Measurements from ENCODE around the gene COL18A1. TPM values are rescaled to one million over a fixed set of nuclear protein-coding genes. Genes with fewer than 3 reads are reported as not detected.

Gene COL18A1
- polyA plus RNA-seq, 1 of the 3 experiments (the other 2 are of a cell fraction): 118 TPM

DNA sequence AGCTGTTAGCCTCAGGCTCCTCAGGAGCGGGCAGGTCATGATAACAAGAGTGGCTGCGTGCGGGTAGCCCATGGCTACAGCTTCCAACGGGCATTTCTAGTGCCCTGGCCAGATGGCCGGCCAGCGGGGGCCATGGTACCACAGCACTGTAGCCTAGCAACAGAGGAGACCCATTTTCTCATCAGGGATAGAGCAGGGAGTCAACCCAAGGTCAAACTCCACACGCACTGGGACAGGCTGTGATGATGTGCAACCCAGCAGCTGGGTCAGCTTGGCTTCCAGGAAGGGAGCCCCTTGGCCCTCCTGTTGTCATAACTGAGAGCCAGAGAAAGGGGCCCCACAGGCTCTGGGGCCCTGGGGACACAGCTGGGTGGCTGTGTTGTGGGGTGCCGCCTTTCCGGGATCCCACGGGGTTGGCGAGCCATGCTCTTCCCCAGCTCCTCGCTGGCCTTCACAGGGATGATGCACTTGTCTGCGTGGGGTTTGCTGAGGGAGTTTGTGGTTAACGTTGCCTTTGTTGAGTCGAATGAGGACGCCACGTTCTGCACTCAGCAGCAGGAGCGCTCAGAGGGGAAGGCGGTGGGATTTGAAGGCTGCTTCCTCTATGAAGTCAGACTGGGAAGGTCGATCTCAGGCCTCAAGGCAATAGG is 46.3 kb downstream of the COL18A1 start:
- H2AFZ ChIP-seq (ENCODE audit: low read depth): no peak overlapping the region
- ChIA-PET POLR2A (no interaction called here), CTCF (interaction anchor here (0.6 to 1.7 kb wide), 7 partner anchors 9 to 314 kb away, joined by 3 to 6 read pairs (median 4); no protein-coding TSS in a partner anchor)
- no peak for DNase-seq
- H3F3A ChIP-seq (replicated peaks; ENCODE audit: insufficient read depth): peaks cover 18% of the 10 kb centered on the region
- no peaks in the 10 kb centered on the region for H3K9me2 ChIP-seq
- H3K79me2 ChIP-seq (ENCODE audit: insufficient read depth): peaks cover 73% of the 10 kb centered on the region
- no peak overlapping the region for H3K9ac ChIP-seq
- H3K27me3 ChIP-seq (ENCODE audit: insufficient read depth): no peaks in the 10 kb centered on the region
- no peak overlapping the region for H3K4me2 ChIP-seq
- 91% methylated on average over 17 of the region's 20 CpGs for WGBS (ENCODE audit: low lambda C conversion rate)
- TF ChIP-seq SIN3A (IDR thresholded peaks at IDR 0.05; ENCODE audit: borderline replicate concordance, low read depth, low read length) (no peak), RAD21 (IDR thresholded peaks at IDR 0.05; ENCODE audit: low read length) (no peak), EP300 (IDR thresholded peaks at IDR 0.05; ENCODE audit: borderline replicate concordance in 1 of 2, low read depth in 1 of 2, low read length in 1 of 2) (no peak), JUND (IDR thresholded peaks at IDR 0.05) (no peak), RFX5 (IDR thresholded peaks at IDR 0.05; ENCODE audit: low read length) (no peak), CHD2 (IDR thresholded peaks at IDR 0.05; ENCODE audit: low read length, partially characterized antibody) (no peak), GATA2 (CRISPR knock-in tag; IDR thresholded peaks at IDR 0.05) (no peak), TCF12 (IDR thresholded peaks at IDR 0.05) (no peak), TEAD4 (IDR thresholded peaks at IDR 0.05; ENCODE audit: borderline replicate concordance, insufficient read depth) (no peak), YY1 (IDR thresholded peaks at IDR 0.05; ENCODE audit: low read depth) (no peak), REST (IDR thresholded peaks at IDR 0.05; ENCODE audit: low read depth, low read length) (no peak), FOXM1 (IDR thresholded peaks at IDR 0.05; ENCODE audit: low read depth) (no peak), MEF2A (IDR thresholded peaks at IDR 0.05; ENCODE audit: borderline replicate concordance, low read depth) (no peak)
- no peak overlapping the region for H3K4me3 ChIP-seq (ENCODE audit: low read depth in 2 of 2, low read length in 1 of 2)
- H3K27ac ChIP-seq (ENCODE audit: low read depth in 2 of 2, low read length in 1 of 2): no peak overlapping the region
- H3K9me3 ChIP-seq: no peaks in the 10 kb centered on the region
- H3K36me3 ChIP-seq (replicated peaks in 1 of 2; ENCODE audit: control insufficient read depth in 1 of 2, insufficient read depth in 2 of 2, low read length in 1 of 2): peaks cover 3 to 9% of the 10 kb centered on the region in 2 experiments
- H4K20me1 ChIP-seq (ENCODE audit: insufficient read depth): peaks cover 77% of the 10 kb centered on the region
- H3K4me1 ChIP-seq (ENCODE audit: control insufficient read depth in 1 of 2, insufficient read depth in 2 of 2, low read depth in 1 of 2, low read length in 1 of 2): peaks cover 0 to 17% of the 10 kb centered on the region in 2 experiments; a peak in 1 of 4 replicates

- peaks cover 82% of the 10 kb centered on the region for H4K20me1 ChIP-seq (ENCODE audit: insufficient read depth)
- no peaks in the 10 kb centered on the region for H3K9me2 ChIP-seq
- H3K4me2 ChIP-seq: no peak overlapping the region
- H3K27ac ChIP-seq (ENCODE audit: low read depth in 2 of 2, low read length in 1 of 2): no peak overlapping the region
- no peak overlapping the region for H2AFZ ChIP-seq (ENCODE audit: low read depth)
- peaks cover 18% of the 10 kb centered on the region for H3F3A ChIP-seq (replicated peaks; ENCODE audit: insufficient read depth)
- POLR2A ChIA-PET: no interaction called here
- no peaks in the 10 kb centered on the region for H3K9me3 ChIP-seq
- no peak overlapping the region for H3K9ac ChIP-seq
- 92% methylated on average over 6 of the region's 12 CpGs for whole genome bisulfite sequencing (ENCODE audit: low lambda C conversion rate)
- H3K27me3 ChIP-seq (ENCODE audit: insufficient read depth): no peaks in the 10 kb centered on the region
- CTCF ChIA-PET: interaction anchor here (1.2 to 1.7 kb wide), 5 partner anchors 12 to 314 kb away, joined by 3 to 6 read pairs (median 5); no protein-coding TSS in a partner anchor
- H3K79me2 ChIP-seq (ENCODE audit: insufficient read depth): peaks cover 73% of the 10 kb centered on the region
- H3K36me3 ChIP-seq (replicated peaks in 1 of 2; ENCODE audit: control insufficient read depth in 1 of 2, insufficient read depth in 2 of 2, low read length in 1 of 2): peaks cover 6% of the 10 kb centered on the region in 2 experiments
- DNase-seq: no peak
- H3K4me1 ChIP-seq (ENCODE audit: control insufficient read depth in 1 of 2, insufficient read depth in 2 of 2, low read depth in 1 of 2, low read length in 1 of 2): peaks cover 0 to 17% of the 10 kb centered on the region in 2 experiments; a peak in 1 of 4 replicates
- H3K4me3 ChIP-seq (ENCODE audit: low read depth in 2 of 2, low read length in 1 of 2): no peak overlapping the region
- TF ChIP-seq RCOR1 (IDR thresholded peaks at IDR 0.05; ENCODE audit: low read length) (no peak), RFX5 (IDR thresholded peaks at IDR 0.05; ENCODE audit: low read length) (no peak), MXI1 (IDR thresholded peaks at IDR 0.05; ENCODE audit: low read depth, low read length) (no peak), RXRA (IDR thresholded peaks at IDR 0.05; ENCODE audit: borderline replicate concordance, low read depth) (no peak), JUND (IDR thresholded peaks at IDR 0.05) (no peak), TEAD4 (IDR thresholded peaks at IDR 0.05; ENCODE audit: borderline replicate concordance, insufficient read depth) (no peak), MEF2A (IDR thresholded peaks at IDR 0.05; ENCODE audit: borderline replicate concordance, low read depth) (no peak), GATA2 (CRISPR knock-in tag; IDR thresholded peaks at IDR 0.05) (no peak), TCF12 (IDR thresholded peaks at IDR 0.05) (no peak)
- TF ChIP-seq, protein P1, sequence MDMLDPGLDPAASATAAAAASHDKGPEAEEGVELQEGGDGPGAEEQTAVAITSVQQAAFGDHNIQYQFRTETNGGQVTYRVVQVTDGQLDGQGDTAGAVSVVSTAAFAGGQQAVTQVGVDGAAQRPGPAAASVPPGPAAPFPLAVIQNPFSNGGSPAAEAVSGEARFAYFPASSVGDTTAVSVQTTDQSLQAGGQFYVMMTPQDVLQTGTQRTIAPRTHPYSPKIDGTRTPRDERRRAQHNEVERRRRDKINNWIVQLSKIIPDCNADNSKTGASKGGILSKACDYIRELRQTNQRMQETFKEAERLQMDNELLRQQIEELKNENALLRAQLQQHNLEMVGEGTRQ (IDR thresholded peaks at IDR 0.05; ENCODE audit: borderline replicate concordance, low read depth, low read length): no peak
Observed at GRCh38 chr21:45451771-45452182, 46.8 kb downstream of the COL18A1 start.
